Urinary bladder (tissue), 4 donors: Measurements from ENCODE around the gene ARX. TPM values are rescaled to one million over a fixed set of nuclear protein-coding genes. Genes with fewer than 3 reads are reported as not detected.

ENCODE experiments used
- DNase-seq: peaks from one replicate; pipeline ENCODE4 v3.0.0-alpha.2; 2015; ENCODE audit errors: extremely low spot score
- H3K27ac ChIP-seq: one replicate; pipeline ENCODE4 v1.5.1; 2013; ENCODE audit warnings: low read depth, mild to moderate bottlenecking, moderate library complexity
- H3K36me3 ChIP-seq: one replicate; pipeline ENCODE4 v1.6.1; 2013; ENCODE audit warnings: mild to moderate bottlenecking, moderate library complexity; ENCODE audit not compliant: insufficient read depth
- H3K4me1 ChIP-seq: one replicate; pipeline ENCODE4 v1.6.1; 2013; ENCODE audit warnings: mild to moderate bottlenecking, moderate library complexity; ENCODE audit not compliant: insufficient read depth
- H3K4me3 ChIP-seq: one replicate; pipeline ENCODE4 v1.5.1; 2013; ENCODE audit warnings: low read depth, low read length
- WGBS: extraction: QIAGEN DNeasy Blood & Tissue Kit; methylation state at CpG from one replicate; pipeline ENCODE4 v1.1.7; 2013; 5-methylcytosine and 5-hydroxymethylcytosine counted together
- polyA plus RNA-seq: library from polyadenylated mRNA; stranded (reverse); fragments of 200-250 nt; gene quantifications from one replicate; pipeline ENCODE4 v1.2.3, GENCODE V29; 2013
- small RNA-seq: library from RNA; depleted of rRNA; stranded (forward); fragments of <200 nt; gene quantifications from one replicate; pipeline ENCODE3, GENCODE V24; 2014
- total RNA-seq: library from RNA; depleted of rRNA; stranded (reverse); fragments of >200 nt; gene quantifications from one replicate; pipeline ENCODE4 v1.2.3, GENCODE V29; 2014
- donor health status: healthy with polysubstance abuse.
- donor health status: healthy.

ARX gene
- total and polyA plus RNA-seq, 2 donors, result not detected

DNA sequence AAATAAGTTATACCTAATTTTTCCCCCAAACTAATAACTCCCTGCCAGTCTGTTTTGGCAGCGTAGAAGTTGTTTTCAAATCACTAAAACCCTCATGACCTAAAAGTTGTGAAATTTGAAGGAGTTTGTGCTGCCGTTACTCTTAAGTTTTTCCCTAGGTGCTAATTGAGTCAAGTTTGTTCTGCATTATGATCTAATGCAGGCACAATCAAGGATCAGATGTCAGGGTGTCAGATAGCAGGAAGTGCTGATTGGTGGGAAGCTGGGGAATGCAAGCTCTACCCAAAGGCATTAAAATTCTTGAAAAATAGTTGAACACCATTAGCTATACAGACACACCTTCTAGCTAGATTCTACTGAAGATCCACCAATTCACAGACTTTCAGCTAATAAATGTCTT lies 51.9 kb downstream of the ARX start:
- Histone ChIP-seq H3K4me3 (no peak overlapping the region), H3K36me3 (no peaks in the 10 kb centered on the region), H3K4me1 (no peaks in the 10 kb centered on the region), H3K27ac (no peak overlapping the region)
- no peak for DNase-seq
- 88% methylated on average over 2 of the region's 2 CpGs for WGBS

DNA sequence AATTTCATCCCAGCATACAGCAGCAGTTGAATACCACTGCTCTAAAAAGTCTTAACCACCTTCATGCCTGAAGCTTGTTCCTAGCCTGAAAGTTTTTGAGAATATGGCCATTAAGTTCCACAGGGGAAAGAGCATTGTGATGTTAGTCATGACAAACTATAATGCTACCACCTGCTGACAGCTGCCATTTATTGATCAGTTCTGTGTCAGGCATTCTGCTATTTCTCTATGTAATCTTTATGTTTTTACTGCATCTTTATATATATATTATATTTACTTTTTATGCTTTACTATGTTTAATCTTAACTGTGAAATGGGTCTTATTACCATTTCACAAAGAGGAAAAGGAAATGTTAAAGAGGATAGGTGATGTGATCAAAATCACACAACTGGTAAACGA lies 54.0 kb downstream of the ARX start:
- Histone ChIP-seq H3K36me3 (no peaks in the 10 kb centered on the region), H3K4me1 (no peaks in the 10 kb centered on the region), H3K27ac (no peak overlapping the region), H3K4me3 (no peak overlapping the region)
- DNase-seq, result no peak
- WGBS, result 83% methylated on average over 1 of the region's 1 CpG

DNA sequence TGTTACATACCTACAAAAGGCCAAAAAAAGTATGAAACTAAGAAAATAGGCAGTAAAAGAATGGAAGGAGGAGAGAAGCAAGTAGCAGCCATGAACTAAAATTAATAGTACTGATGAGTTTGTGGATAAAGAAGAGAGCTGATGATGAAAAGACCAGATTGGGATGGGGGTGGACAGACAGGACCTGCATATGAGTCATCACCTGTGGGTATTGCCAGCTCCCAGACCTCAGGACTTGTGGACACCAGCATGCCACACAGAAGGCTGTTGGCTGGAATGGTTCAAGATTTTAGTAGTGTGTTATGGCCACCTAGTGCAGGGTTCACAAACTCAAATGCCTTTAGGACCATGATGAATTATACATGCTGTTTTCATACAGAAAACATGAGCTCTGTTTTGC lies 58.9 kb downstream of the ARX start:
- no peak overlapping the region for H3K4me3 ChIP-seq
- no peaks in the 10 kb centered on the region for H3K4me1 ChIP-seq
- DNase-seq, result no peak
- H3K27ac ChIP-seq, result no peak overlapping the region
- H3K36me3 ChIP-seq, result no peaks in the 10 kb centered on the region

DNA sequence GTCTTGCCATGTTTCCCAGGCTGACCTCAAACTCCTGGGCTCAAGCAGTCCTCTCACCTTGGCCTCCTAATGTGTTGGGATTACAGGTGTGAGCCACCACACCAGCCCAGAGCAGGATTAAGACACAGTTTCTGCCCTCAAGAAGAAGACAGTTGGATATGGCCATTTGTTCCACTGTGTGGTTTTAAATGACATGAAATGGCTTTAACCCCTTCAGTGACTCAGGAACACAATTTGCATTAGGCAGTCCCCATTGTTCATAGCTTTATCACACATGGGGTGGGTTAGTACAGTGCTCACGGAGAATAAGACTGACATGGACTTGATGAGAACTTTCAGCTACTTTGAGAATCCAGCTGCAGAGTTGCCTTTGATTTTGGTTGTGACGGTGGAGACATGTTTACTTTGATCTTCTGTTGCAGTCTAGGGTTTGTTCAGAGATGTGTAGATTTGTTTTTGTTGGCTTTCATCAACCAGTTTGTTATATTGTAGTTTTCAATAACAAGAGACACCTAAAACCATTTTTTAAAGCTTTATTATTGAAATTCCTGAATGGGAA lies 60.3 kb downstream of the ARX start:
- Histone ChIP-seq H3K4me1 (no peaks in the 10 kb centered on the region), H3K27ac (no peak overlapping the region), H3K4me3 (no peak overlapping the region), H3K36me3 (no peaks in the 10 kb centered on the region)
- WGBS, result 95% methylated on average over 2 of the region's 2 CpGs
- no peak for DNase-seq

DNA sequence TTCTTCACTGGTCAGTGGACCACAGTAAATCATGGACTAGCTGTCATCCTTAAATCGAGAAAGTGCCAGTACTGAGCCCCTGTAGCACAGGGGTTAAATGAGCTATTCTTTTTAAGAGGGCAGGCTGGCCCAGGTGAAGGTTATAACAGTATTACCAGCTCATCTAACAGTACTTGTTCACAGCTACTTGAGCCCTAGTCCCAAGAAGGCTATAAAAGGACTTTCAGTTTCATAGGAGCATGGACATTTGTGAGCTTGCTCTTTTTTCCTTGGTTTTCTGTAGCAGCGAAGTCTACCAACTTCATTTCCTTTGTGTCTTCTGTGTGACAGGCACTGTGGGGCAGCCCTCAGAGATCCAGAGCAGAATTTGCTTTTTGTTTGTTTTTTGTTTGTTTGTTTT lies 61.0 kb downstream of the ARX start:
- H3K4me1 ChIP-seq, result no peaks in the 10 kb centered on the region
- H3K36me3 ChIP-seq, result no peaks in the 10 kb centered on the region
- no peak for DNase-seq
- H3K27ac ChIP-seq, result no peak overlapping the region
- 77% methylated on average over 2 of the region's 2 CpGs for WGBS
- H3K4me3 ChIP-seq, result no peak overlapping the region

Small RNAs within 50 kb of the gene (small RNA-seq; reads per million reads assigned to genes)
- not detected for gene RN7SL91P
